SIG-M5 treated with dmso at 0.1 percent for 504 hours (cell line): ENCODE data around the gene ISY1.
"Not testable (repeated sequence)": the region's sequence is repeated elsewhere in the genome, so short reads cannot be mapped to it uniquely, and the experiment has no call there.

Source experiments
- DNase-seq: peaks from one replicate; lab custom pipeline; 2025; ENCODE audit not compliant: unreplicated experiment; lab: John Stamatoyannopoulos, UW

ISY1 gene

GRCh38 chr3:129121016-129121791, 39.7 kb downstream of the ISY1 start:
- DNase-seq = peak; percentile 33

GRCh38 chr3:129120254-129121004, 40.4 kb downstream of the ISY1 start:
- DNase-seq = peak; percentile 98

- no peak for DNase-seq
Measured at GRCh38 chr3:129119365-129120100, 41.3 kb downstream of the ISY1 start.

- DNase-seq = no peak
Measured at GRCh38 chr3:129118745-129119144, 42.1 kb downstream of the ISY1 start.

- no peak for DNase-seq
Measured at GRCh38 chr3:129117134-129117533, 43.7 kb downstream of the ISY1 start.

GRCh38 chr3:129116482-129116946, 44.3 kb downstream of the ISY1 start:
- DNase-seq = no peak

GRCh38 chr3:129114455-129114854, 46.4 kb downstream of the ISY1 start:
- no peak for DNase-seq

GRCh38 chr3:129112308-129113052, 48.4 kb downstream of the ISY1 start:
- DNase-seq = peak; percentile 89

GRCh38 chr3:129111076-129111780, 49.6 kb downstream of the ISY1 start:
- DNase-seq = not testable (repeated sequence)

GRCh38 chr3:129107793-129108192, 53.1 kb downstream of the ISY1 start:
- DNase-seq = no peak

- no peak for DNase-seq
Measured at GRCh38 chr3:129106866-129107565, 53.8 kb downstream of the ISY1 start.

- no peak for DNase-seq
Measured at GRCh38 chr3:129106320-129106719, 54.5 kb downstream of the ISY1 start.

GRCh38 chr3:129105862-129106261, 55.0 kb downstream of the ISY1 start:
- no peak for DNase-seq

- DNase-seq = no peak
Measured at GRCh38 chr3:129104498-129105079, 56.3 kb downstream of the ISY1 start.

- DNase-seq = no peak
Measured at GRCh38 chr3:129104051-129104450, 56.8 kb downstream of the ISY1 start.

- DNase-seq = no peak
Measured at GRCh38 chr3:129103296-129103695, 57.6 kb downstream of the ISY1 start.

GRCh38 chr3:129101370-129102138, 59.3 kb downstream of the ISY1 start:
- DNase-seq = no peak

GRCh38 chr3:129100274-129100673, 60.6 kb downstream of the ISY1 start:
- no peak for DNase-seq
